ENCODE results near the gene XYLT1. TPM values are rescaled to one million over a fixed set of nuclear protein-coding genes. Genes with fewer than 3 reads are reported as not detected.

XYLT1 gene
- total and polyA plus RNA-seq, 8 donors: 6.0 to 8.4 (median 7.3) TPM

DNA sequence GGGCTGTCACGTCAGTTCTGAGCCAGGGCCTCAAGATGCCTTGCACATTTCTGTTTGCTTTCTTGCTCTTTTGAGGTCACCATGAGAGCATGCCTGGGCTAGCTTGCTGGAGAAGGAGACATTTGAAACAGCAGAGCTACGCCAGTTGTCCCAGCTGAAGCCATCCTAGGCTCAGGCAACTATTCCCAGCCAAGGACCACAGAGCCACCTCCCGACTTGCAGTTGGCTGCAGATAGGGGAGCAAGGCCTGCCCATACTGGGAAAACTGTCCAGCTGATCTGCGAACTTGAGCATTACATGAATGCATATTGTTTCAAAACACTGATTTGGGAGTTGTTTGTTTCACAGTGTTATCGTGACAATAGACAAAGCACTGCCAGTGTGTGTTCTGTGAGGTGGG lies 340.8 kb downstream of the XYLT1 start:
- intact Hi-C loops (cut with DNase I): no loop called here
- H3K36me3 ChIP-seq: peaks cover 0 to 38% of the 10 kb centered on the region in 2 donors
- H3K27ac ChIP-seq: no peak overlapping the region
- DNase-seq (no peak), ATAC-seq (no peak)
- no peaks in the 10 kb centered on the region for H3K27me3 ChIP-seq
- H3K4me3 ChIP-seq: no peak overlapping the region
- H3K9me3 ChIP-seq: no peaks in the 10 kb centered on the region
- TF ChIP-seq, protein P1, sequence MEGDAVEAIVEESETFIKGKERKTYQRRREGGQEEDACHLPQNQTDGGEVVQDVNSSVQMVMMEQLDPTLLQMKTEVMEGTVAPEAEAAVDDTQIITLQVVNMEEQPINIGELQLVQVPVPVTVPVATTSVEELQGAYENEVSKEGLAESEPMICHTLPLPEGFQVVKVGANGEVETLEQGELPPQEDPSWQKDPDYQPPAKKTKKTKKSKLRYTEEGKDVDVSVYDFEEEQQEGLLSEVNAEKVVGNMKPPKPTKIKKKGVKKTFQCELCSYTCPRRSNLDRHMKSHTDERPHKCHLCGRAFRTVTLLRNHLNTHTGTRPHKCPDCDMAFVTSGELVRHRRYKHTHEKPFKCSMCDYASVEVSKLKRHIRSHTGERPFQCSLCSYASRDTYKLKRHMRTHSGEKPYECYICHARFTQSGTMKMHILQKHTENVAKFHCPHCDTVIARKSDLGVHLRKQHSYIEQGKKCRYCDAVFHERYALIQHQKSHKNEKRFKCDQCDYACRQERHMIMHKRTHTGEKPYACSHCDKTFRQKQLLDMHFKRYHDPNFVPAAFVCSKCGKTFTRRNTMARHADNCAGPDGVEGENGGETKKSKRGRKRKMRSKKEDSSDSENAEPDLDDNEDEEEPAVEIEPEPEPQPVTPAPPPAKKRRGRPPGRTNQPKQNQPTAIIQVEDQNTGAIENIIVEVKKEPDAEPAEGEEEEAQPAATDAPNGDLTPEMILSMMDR (IDR thresholded peaks at IDR 0.05): no peak
- H3K4me1 ChIP-seq: no peaks in the 10 kb centered on the region

DNA sequence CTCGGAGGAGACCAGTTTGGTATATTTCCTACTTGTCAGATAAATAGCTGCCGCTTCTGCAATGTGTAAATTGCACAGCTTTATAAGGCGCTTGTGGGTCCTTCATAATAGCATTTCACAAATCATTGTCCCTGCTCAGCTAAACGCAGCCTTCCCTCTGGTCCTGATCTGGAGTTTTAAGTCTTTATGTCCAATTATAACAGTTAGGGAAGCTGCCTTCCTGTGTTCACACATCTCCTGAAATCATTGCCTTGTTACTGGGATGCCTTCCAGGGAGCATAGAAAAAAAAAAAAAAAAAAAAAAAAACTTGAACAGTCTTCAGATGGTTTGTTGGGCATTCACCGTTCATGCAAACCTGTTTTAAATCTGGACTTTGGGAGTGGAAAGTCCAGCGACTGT lies 342.0 kb downstream of the XYLT1 start:
- TF ChIP-seq, protein P1 (IDR thresholded peaks at IDR 0.05): no peak
- ATAC-seq: no peak
- no peak overlapping the region for H3K4me3 ChIP-seq

DNA sequence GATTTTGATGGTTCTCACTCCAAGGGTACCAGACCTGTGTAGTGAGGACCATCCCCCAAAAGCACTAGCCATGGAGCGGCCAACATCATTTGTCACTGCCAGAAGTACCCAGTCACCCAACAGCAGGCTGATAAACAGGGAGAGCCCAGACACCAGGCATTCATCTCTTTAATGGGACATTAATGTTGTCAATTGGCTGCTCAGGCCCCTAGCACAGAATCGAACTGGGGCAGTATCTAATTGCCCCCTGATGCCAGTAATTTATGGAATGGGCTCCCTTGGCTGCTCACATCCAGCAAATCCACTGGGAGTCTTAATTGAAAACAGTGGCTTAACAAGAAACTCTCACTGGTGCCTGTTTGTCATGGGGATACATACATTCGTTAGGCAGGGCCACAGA lies 344.6 kb downstream of the XYLT1 start:
- H3K27me3 ChIP-seq: no peaks in the 10 kb centered on the region
- H3K27ac ChIP-seq: no peak overlapping the region
- TF ChIP-seq, protein P1 (IDR thresholded peaks at IDR 0.05): no peak
- H3K36me3 ChIP-seq: peaks cover 0 to 32% of the 10 kb centered on the region in 2 donors
- DNase-seq: no peak
- H3K4me1 ChIP-seq: no peaks in the 10 kb centered on the region
- no peak for ATAC-seq
- no peaks in the 10 kb centered on the region for H3K9me3 ChIP-seq
- H3K4me3 ChIP-seq: no peak overlapping the region
- intact Hi-C loops (cut with DNase I): no loop called here

More for the DNA sequence above, 342.0 kb downstream of the XYLT1 start:
- intact Hi-C loops (cut with DNase I): no loop called here
- Histone ChIP-seq H3K27me3 (no peaks in the 10 kb centered on the region), H3K27ac (no peak overlapping the region), H3K9me3 (no peaks in the 10 kb centered on the region), H3K4me1 (no peaks in the 10 kb centered on the region), H3K36me3 (peaks cover 0 to 32% of the 10 kb centered on the region in 2 donors)
- no peak for DNase-seq

DNA sequence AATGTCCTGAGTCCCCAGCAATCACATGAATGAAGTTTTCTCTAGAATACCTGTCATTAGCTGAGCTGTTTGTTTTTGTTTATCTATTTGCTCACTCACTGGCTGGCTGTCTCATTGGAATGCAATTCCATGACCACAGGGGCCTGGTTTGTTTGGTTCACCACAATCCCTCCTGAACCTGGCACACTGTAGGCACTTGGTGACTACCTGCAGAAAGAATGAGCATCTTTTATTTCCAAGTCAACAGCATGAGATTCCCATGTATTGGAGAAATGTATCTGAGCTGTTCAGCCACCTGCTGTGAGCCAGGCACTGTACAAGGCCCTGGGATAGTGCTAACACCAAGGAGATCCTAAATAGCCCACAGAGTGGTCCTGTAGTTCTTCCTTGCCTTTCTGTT lies 345.1 kb downstream of the XYLT1 start:
- intact Hi-C loops (cut with DNase I): no loop called here
- Histone ChIP-seq H3K27ac (no peak overlapping the region), H3K4me1 (no peaks in the 10 kb centered on the region), H3K36me3 (peaks cover 0 to 32% of the 10 kb centered on the region in 2 donors), H3K27me3 (no peaks in the 10 kb centered on the region), H3K9me3 (no peaks in the 10 kb centered on the region), H3K4me3 (no peak overlapping the region)
- ATAC-seq (no peak), DNase-seq (no peak)
- TF ChIP-seq, protein P1 (IDR thresholded peaks at IDR 0.05): no peak

DNA sequence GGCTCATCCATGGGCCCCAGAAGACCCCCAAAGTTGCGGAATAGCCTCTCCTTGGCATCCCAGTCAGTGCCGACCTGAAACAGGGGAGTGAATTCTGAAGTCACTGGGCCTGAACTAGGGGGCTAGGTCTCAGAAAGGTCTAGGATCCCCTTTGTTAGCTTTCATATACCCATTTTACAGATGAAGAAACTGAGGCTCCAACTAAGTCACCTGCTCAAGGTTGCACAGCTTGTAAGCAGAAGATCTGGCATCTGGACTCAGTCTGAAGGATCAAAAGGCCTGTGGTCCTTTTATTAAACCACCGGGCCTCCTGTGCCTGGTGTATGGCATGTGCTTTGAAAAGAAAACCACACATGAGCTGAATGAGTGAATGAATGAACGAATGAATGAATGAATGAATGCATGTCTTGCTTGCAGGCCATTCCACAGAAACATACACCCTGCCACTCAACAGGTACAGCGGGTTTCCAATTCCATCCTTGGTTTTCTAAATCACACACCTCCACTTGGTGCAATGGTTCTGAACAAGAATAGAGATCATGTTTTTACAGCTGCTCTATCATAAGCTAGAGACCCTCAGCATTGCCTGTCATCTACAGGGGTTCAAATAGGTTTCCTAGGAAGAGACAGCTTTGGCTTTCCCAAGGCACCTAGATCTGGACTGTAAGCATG lies 352.7 kb downstream of the XYLT1 start:
- DNase-seq (no peak), ATAC-seq (no peak)
- H3K4me1 ChIP-seq: no peaks in the 10 kb centered on the region
- no peaks in the 10 kb centered on the region for H3K27me3 ChIP-seq
- H3K27ac ChIP-seq: no peak overlapping the region
- no peak overlapping the region for H3K4me3 ChIP-seq
- H3K36me3 ChIP-seq: peaks cover 0 to 16% of the 10 kb centered on the region in 2 donors
- no peaks in the 10 kb centered on the region for H3K9me3 ChIP-seq
- TF ChIP-seq, protein P1 (IDR thresholded peaks at IDR 0.05): no peak
- intact Hi-C loops (cut with DNase I): no loop called here
